Large intestine (tissue), 12 donors: ENCODE data around the gene TMEM125. TPM values are rescaled to one million over a fixed set of nuclear protein-coding genes. Genes with fewer than 3 reads are reported as not detected.
A peak's percentile ranks its signal among the peaks of the same experiment; 100 is the strongest.

Experiments
- DNase-seq, 2 donors: peaks; one replicate each; pipeline versions ENCODE4 v3.0.0 to v3.0.0-alpha.2; 2013
- H3K27ac ChIP-seq: one replicate; pipeline ENCODE4 v1.5.1; 2013; ENCODE audit warnings: low read length
- H3K27me3 ChIP-seq: 2 replicates; pipeline ENCODE4 v1.6.1; 2013; ENCODE audit warnings: low read length; ENCODE audit not compliant: control insufficient read depth, insufficient read depth
- H3K36me3 ChIP-seq: 2 replicates; pipeline ENCODE4 v1.6.1; 2013; ENCODE audit warnings: low read length; ENCODE audit not compliant: control insufficient read depth, insufficient read depth
- H3K4me1 ChIP-seq: one replicate; pipeline ENCODE4 v1.6.1; 2013; ENCODE audit warnings: low read length; ENCODE audit not compliant: control insufficient read depth, insufficient read depth
- H3K4me3 ChIP-seq: one replicate; pipeline ENCODE4 v1.5.1; 2013; ENCODE audit warnings: low read length
- H3K9me3 ChIP-seq: one replicate; pipeline ENCODE4 v1.6.1; 2013; ENCODE audit warnings: mild to moderate bottlenecking, low read depth, low read length, moderate library complexity; ENCODE audit not compliant: control insufficient read depth
- WGBS: methylation state at CpG from one replicate; pipeline ENCODE4 v1.1.5; 2013; ENCODE audit warnings: low lambda C conversion rate; ENCODE audit not compliant: insufficient coverage; 5-methylcytosine and 5-hydroxymethylcytosine counted together
- long read RNA-seq, 11 donors: transcript quantifications; one replicate each; lab custom pipeline, GENCODE V29; 2026
- polyA plus RNA-seq: library from polyadenylated mRNA; unstranded; fragments of 120-200 nt; gene quantifications from one replicate; pipeline ENCODE4 v1.2.1, GENCODE V29; 2013

TMEM125 gene
- polyA plus RNA-seq, result 29.7 TPM
- long read RNA-seq, donor 1, partial matches to known transcripts, result 15 of 15 reads
- long read RNA-seq, donor 1, other reads (novel, unspliced or antisense), result 0 of 15 reads
- long read RNA-seq, donor 2, partial matches to known transcripts, result 29 of 30 reads
- long read RNA-seq, donor 2, other reads (novel, unspliced or antisense), result 0 of 30 reads
- long read RNA-seq, donor 3, result 0 reads
- long read RNA-seq, donor 4, result 0 reads
- long read RNA-seq, donor 5, partial matches to known transcripts, result 7 of 7 reads
- long read RNA-seq, donor 5, other reads (novel, unspliced or antisense), result 0 of 7 reads
- long read RNA-seq, donor 6, partial matches to known transcripts, result 19 of 19 reads
- long read RNA-seq, donor 6, other reads (novel, unspliced or antisense), result 0 of 19 reads
- long read RNA-seq, donor 7, partial matches to known transcripts, result 5 of 5 reads
- long read RNA-seq, donor 7, other reads (novel, unspliced or antisense), result 0 of 5 reads
- long read RNA-seq, donor 8, partial matches to known transcripts, result 18 of 18 reads
- long read RNA-seq, donor 8, other reads (novel, unspliced or antisense), result 0 of 18 reads
- long read RNA-seq, donor 9, partial matches to known transcripts, result 11 of 11 reads
- long read RNA-seq, donor 9, other reads (novel, unspliced or antisense), result 0 of 11 reads
- long read RNA-seq, donor 10, partial matches to known transcripts, result 15 of 15 reads
- long read RNA-seq, donor 10, other reads (novel, unspliced or antisense), result 0 of 15 reads
- long read RNA-seq, donor 11, partial matches to known transcripts, result 13 of 13 reads
- long read RNA-seq, donor 11, other reads (novel, unspliced or antisense), result 0 of 13 reads

GRCh38 chr1:43269627-43270375 lies at the start of gene TMEM125:
TSS of gene TMEM125 (plus strand) at chr1:43269983. CDS start at chr1:43272723, 2,740 bp downstream.
- Histone ChIP-seq H3K9me3 (no peaks in the 10 kb centered on the region), H3K36me3 (peaks cover 6% of the 10 kb centered on the region), H3K27me3 (no peaks in the 10 kb centered on the region), H3K27ac (peak within 1 kb of the TSS; percentile 67), H3K4me1 (peaks cover 48% of the 10 kb centered on the region), H3K4me3 (peak within 1 kb of the TSS; percentile 37)
- no peak for DNase-seq
- no CpG with 5 or more reads among the region's 7 CpGs for WGBS

DNA sequence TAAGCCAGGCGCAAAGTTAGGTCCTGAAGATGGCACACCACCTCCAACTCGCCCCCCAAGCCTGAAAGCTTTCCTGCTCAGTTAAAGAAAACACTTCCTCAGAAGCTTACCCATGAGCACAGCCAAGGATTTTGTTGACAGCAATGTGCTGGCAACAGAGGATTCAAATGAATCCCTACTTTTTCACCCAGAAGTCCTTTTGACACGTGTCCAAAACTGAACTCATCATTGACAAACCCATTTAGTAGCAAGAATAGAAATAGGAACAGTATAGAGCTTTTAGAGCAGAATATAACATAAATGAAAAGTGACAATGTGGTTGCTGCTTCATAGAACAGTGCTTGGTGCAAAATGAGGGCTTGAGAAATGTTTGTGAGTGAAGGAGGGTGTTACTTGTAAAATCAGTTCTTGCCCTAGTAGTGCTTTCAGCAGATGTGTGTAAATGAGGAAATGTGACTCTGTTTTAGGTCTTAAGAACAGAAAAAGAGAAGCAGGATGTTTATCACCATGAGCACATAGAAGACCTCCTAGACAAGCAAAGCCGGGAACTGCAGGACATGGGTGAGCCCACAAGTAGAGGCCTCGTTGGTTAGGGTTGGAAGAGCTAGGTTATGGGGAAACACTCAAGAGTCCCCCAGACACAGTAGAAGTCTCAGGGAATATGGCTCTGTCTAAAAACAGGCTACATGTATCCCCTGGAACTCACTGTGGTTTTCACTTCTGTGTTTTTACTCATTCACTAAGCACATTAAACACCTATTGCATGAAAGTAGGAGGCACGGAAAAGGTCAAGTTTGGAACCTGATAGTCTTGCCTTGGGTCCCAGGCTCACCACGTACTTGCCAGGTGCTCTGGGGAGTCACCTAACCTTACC lies 48.6 kb upstream of the TMEM125 start:
- no peak for DNase-seq
- H3K27me3 ChIP-seq, result no peaks in the 10 kb centered on the region
- H3K27ac ChIP-seq, result no peak overlapping the region
- no peak overlapping the region for H3K4me3 ChIP-seq
- H3K36me3 ChIP-seq, result no peaks in the 10 kb centered on the region
- no peaks in the 10 kb centered on the region for H3K9me3 ChIP-seq
- 40% methylated on average over 1 of the region's 7 CpGs for WGBS
- no peaks in the 10 kb centered on the region for H3K4me1 ChIP-seq

- H3K9me3 ChIP-seq, result no peaks in the 10 kb centered on the region
- WGBS, result no CpG with 5 or more reads among the region's 1 CpG
- H3K27ac ChIP-seq, result no peak overlapping the region
- no peak for DNase-seq
- no peak overlapping the region for H3K4me3 ChIP-seq
- no peaks in the 10 kb centered on the region for H3K27me3 ChIP-seq
- no peaks in the 10 kb centered on the region for H3K4me1 ChIP-seq
- H3K36me3 ChIP-seq, result no peaks in the 10 kb centered on the region
Measured at GRCh38 chr1:43221797-43222196, 48.0 kb upstream of the TMEM125 start.

DNA sequence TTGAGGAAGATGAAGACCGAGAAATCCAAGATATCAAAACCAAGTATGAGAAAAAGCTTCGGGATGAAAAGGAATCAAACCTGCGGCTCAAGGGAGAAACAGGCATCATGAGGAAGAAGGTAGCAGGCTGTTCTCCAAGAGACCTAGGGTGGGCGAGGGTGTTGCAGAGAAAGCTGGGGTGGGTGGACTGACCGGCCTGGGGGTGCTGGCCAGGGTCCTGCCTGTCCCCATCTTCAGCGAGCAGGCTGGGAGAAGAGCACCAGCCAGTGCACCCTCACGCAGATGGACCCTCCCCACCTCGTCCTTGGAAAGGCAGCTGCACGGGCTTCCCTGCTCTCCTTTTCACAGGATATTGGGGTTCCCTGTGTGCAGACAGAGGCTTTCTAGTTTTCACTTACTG lies 46.9 kb upstream of the TMEM125 start:
- DNase-seq, result no peak
- Histone ChIP-seq H3K27ac (no peak overlapping the region), H3K27me3 (no peaks in the 10 kb centered on the region), H3K4me3 (no peak overlapping the region), H3K36me3 (no peaks in the 10 kb centered on the region), H3K9me3 (no peaks in the 10 kb centered on the region), H3K4me1 (peaks cover 3% of the 10 kb centered on the region)
- WGBS, result 92% methylated on average over 2 of the region's 9 CpGs

- Histone ChIP-seq H3K9me3 (no peaks in the 10 kb centered on the region), H3K27ac (no peak overlapping the region)
Measured at GRCh38 chr1:43225168-43225567, 44.6 kb upstream of the TMEM125 start.

GRCh38 chr1:43227143-43227764 lies 42.5 kb upstream of the TMEM125 start:
- Histone ChIP-seq H3K27me3 (no peaks in the 10 kb centered on the region), H3K4me3 (no peak overlapping the region), H3K27ac (no peak overlapping the region), H3K9me3 (no peaks in the 10 kb centered on the region), H3K36me3 (no peaks in the 10 kb centered on the region), H3K4me1 (peaks cover 3% of the 10 kb centered on the region)
- WGBS, result 60% methylated on average over 1 of the region's 10 CpGs
- DNase-seq, result peak; percentile 70 to 72

More at GRCh38 chr1:43225168-43225567, 44.6 kb upstream of the TMEM125 start:
- Histone ChIP-seq H3K36me3 (no peaks in the 10 kb centered on the region), H3K27me3 (no peaks in the 10 kb centered on the region), H3K4me1 (peaks cover 3% of the 10 kb centered on the region), H3K4me3 (no peak overlapping the region)
- WGBS, result no CpG with 5 or more reads among the region's 3 CpGs
- DNase-seq, result no peak

- 80% methylated on average over 1 of the region's 6 CpGs for WGBS
- no peak overlapping the region for H3K4me3 ChIP-seq
- no peak for DNase-seq
- no peak overlapping the region for H3K27ac ChIP-seq
- H3K4me1 ChIP-seq, result peaks cover 3% of the 10 kb centered on the region
- no peaks in the 10 kb centered on the region for H3K27me3 ChIP-seq
- H3K9me3 ChIP-seq, result no peaks in the 10 kb centered on the region
- no peaks in the 10 kb centered on the region for H3K36me3 ChIP-seq
Measured at GRCh38 chr1:43229826-43230780, 39.7 kb upstream of the TMEM125 start.

DNA sequence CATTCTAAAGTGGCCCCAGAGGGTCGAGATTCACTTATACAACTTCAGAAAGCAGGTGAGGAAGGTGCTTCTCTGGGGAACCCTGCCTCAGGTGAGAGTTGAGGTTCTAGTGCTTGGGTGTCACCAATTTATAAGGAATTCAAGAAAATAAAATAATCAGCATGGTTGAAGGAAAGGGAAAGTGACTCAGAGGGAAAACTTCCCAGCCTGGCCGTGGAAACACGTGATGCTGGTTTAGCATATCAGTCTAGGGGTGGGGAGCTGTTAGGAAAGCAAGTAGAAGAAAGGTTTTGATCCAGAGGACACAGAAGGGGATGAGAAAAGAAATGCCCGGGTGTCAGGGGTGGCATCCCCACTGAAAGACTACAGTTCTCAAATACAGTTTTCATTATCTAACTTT lies 37.7 kb upstream of the TMEM125 start:
- no peaks in the 10 kb centered on the region for H3K36me3 ChIP-seq
- no CpG with 5 or more reads among the region's 4 CpGs for WGBS
- no peaks in the 10 kb centered on the region for H3K27me3 ChIP-seq
- H3K27ac ChIP-seq, result no peak overlapping the region
- H3K4me1 ChIP-seq, result peaks cover 3% of the 10 kb centered on the region
- no peak for DNase-seq
- no peaks in the 10 kb centered on the region for H3K9me3 ChIP-seq
- no peak overlapping the region for H3K4me3 ChIP-seq
